GM12878 (cell line): ENCODE data around the gene TUBGCP3. TPM values are rescaled to one million over a fixed set of nuclear protein-coding genes. Genes with fewer than 3 reads are reported as not detected.
"Not testable (repeated sequence)": the region's sequence is repeated elsewhere in the genome, so short reads cannot be mapped to it uniquely, and the experiment has no call there.

Experiments
- ATAC-seq: fragments of 200-7000 bp; cut with Tn5 transposase; 3 replicates; pipeline ENCODE4 v1.9.1; 2020; ENCODE audit warnings: mild to moderate bottlenecking, moderate library complexity
- BruUV-seq: library from RNA; stranded (reverse); fragments of 400-500 nt; replicated peaks from 2 replicates; lab custom pipeline; 2021; lab: Mats Ljungman, UMichigan
- CTCF ChIA-PET: fragments of 300-600 bp; sonication (Branson Sonifier 250); formaldehyde crosslinking; extraction: SDS; loops from one replicate; lab custom pipeline; 2021; ENCODE audit warnings: inconsistent platforms; lab: Yijun Ruan, JAX
- POLR2A ChIA-PET: fragments of 350-600 bp; formaldehyde crosslinking; extraction: SDS; loops from one replicate; lab custom pipeline; 2021; ENCODE audit warnings: inconsistent platforms; lab: Charles Lee
- RAD21 ChIA-PET: fragments of 300-600 bp; sonication (Branson Sonifier 250); formaldehyde crosslinking; loops from one replicate; lab custom pipeline; 2023; ENCODE audit warnings: antibody characterized with exemption; ENCODE audit not compliant: unreplicated experiment; lab: Charles Lee
- SMC1A ChIA-PET: fragments of 300-600 bp; sonication (Branson Sonifier 250); formaldehyde crosslinking; loops from one replicate; lab custom pipeline; 2023; ENCODE audit not compliant: unreplicated experiment, uncharacterized antibody; lab: Charles Lee
- DNase-seq: peaks from one replicate; pipeline ENCODE4 v3.0.0-alpha.2; 2011; ENCODE audit warnings: low read depth, low spot score
- FAIRE-seq: peaks from 3 replicates; lab custom pipeline; 2011; peaks lifted over from hg19 to GRCh38; lab: Jason Lieb, UNC
- H2AFZ ChIP-seq: 2 replicates; pipeline ENCODE4 v1.6.0; 2011; ENCODE audit warnings: low read depth, low read length, control low read depth; ENCODE audit not compliant: control insufficient read depth
- H3K27ac ChIP-seq: 2 replicates; pipeline ENCODE4 v1.5.1; 2011; ENCODE audit warnings: control low read depth; ENCODE audit not compliant: control insufficient read depth, insufficient read depth
- H3K27me3 ChIP-seq, 2 experiments: replicated peaks in 1 of 2; 2 replicates each; pipeline versions ENCODE4 v1.6.0 to v1.6.1; 2011; ENCODE audit warnings: low read length in 1 of 2; ENCODE audit not compliant: control insufficient read depth in 2 of 2, insufficient read depth in 2 of 2
- H3K36me3 ChIP-seq, 2 experiments: 2 replicates each; pipeline ENCODE4 v1.5.1; 2011; ENCODE audit warnings: low read length in 1 of 2; ENCODE audit not compliant: control insufficient read depth in 2 of 2, insufficient read depth in 2 of 2
- H3K4me1 ChIP-seq: 2 replicates; pipeline ENCODE4 v1.6.1; 2011; ENCODE audit warnings: mild to moderate bottlenecking, low read length, moderate library complexity, mixed read lengths; ENCODE audit not compliant: control insufficient read depth, insufficient read depth
- H3K4me2 ChIP-seq: 2 replicates; pipeline ENCODE4 v1.6.0; 2011; ENCODE audit warnings: control low read depth; ENCODE audit not compliant: control insufficient read depth, insufficient read depth
- H3K4me3 ChIP-seq: fragments of 200-600 bp; sonication (generic); 2 replicates; pipeline ENCODE4 v1.5.1; 2016
- H3K79me2 ChIP-seq: 2 replicates; pipeline ENCODE4 v1.6.0; 2011; ENCODE audit warnings: low read length; ENCODE audit not compliant: control insufficient read depth, insufficient read depth
- H3K9ac ChIP-seq: 2 replicates; pipeline ENCODE4 v1.8.0; 2011; ENCODE audit warnings: low read length, control low read depth, mixed read lengths; ENCODE audit not compliant: control insufficient read depth, insufficient read depth
- H3K9me3 ChIP-seq: replicated peaks from 3 replicates; pipeline ENCODE4 v1.5.1; 2011; ENCODE audit warnings: mild to moderate bottlenecking, low read length; ENCODE audit not compliant: control insufficient read depth, insufficient read depth
- H4K20me1 ChIP-seq: 2 replicates; pipeline ENCODE4 v1.6.0; 2011; ENCODE audit not compliant: control insufficient read depth, insufficient read depth
- CBFB ChIP-seq: IDR thresholded peaks from 2 replicates; pipeline ENCODE4 v1.6.1; 2016; ENCODE audit warnings: antibody characterized with exemption, low read depth
- CEBPB ChIP-seq, 2 experiments: fragments of 150-350 bp in 1 of 2; IDR thresholded peaks; 2 replicates each; pipeline ENCODE4 v1.6.1; 2012 to 2014; ENCODE audit warnings: low read depth in 2 of 2, low read length in 2 of 2, borderline replicate concordance in 1 of 2, inconsistent platforms in 1 of 2
- RFX5 ChIP-seq: IDR thresholded peaks from 2 replicates; pipeline ENCODE4 v1.6.1; 2011; ENCODE audit warnings: low read depth, low read length, improper control_type of control experiment
- WGBS: methylation state at CpG from one replicate; pipeline ENCODE4 v1.1.6; 2016; ENCODE audit warnings: low lambda C conversion rate; ENCODE audit not compliant: insufficient replicate concordance, insufficient coverage; ENCODE audit errors: missing lambda C conversion rate; 5-methylcytosine and 5-hydroxymethylcytosine counted together
- in situ Hi-C: fragments of 300-500 bp; cut with MboI; formaldehyde crosslinking; loops from 9 replicates; pipeline ENCODE4 v1.14.3; 2018; ENCODE audit warnings: mixed read lengths
- intact Hi-C: fragments of 100-400 bp; cut with micrococcal nuclease; formaldehyde crosslinking; loops from one replicate; pipeline ENCODE4 v1.14.2; 2022; ENCODE audit not compliant: unreplicated experiment
- polyA plus RNA-seq, 11 experiments: library from polyadenylated mRNA; depleted of rRNA in 4 of 11; unstranded in 6 of 11; stranded (reverse) in 5 of 11; fragments of >200 nt; fragmentation: Nextera tagmentation in 4 of 11; fragmentation: Illumina TruSeq in 1 of 11; extraction: Ambion mirVana in 4 of 11; extraction: Trizol in 1 of 11; gene quantifications; 1 replicate in 1 of 11; 2 replicates in 10 of 11; pipeline versions ENCODE4 v1.2.1 to v1.2.3, GENCODE V29; 2011 to 2016; ENCODE audit warnings: inconsistent platforms in 2 of 11, missing spikeins in 2 of 11, low read depth in 1 of 11
- total RNA-seq, 4 experiments: library from RNA; depleted of rRNA in 3 of 4; stranded (reverse); fragments of >200 nt in 3 of 4; fragmentation: Illumina TruSeq in 1 of 4; extraction: Trizol in 1 of 4; gene quantifications; 2 replicates each; pipeline versions ENCODE4 v1.2.1 to v1.2.3, GENCODE V29; 2013 to 2021

The TUBGCP3 gene
- total and polyA plus RNA-seq, 10 of the 15 experiments (the other 5 are each of a cell fraction or from before 2014, with no cell fraction given): 4.0 to 34.0 (median 22.6) TPM

- WGBS: 100% methylated on average over 6 of the region's 6 CpGs
- no peaks in the 10 kb centered on the region for H4K20me1 ChIP-seq
- SMC1A ChIA-PET: no interaction called here
Observed at GRCh38 chr13:112489199-112489598, 98.8 kb downstream of the TUBGCP3 start.

DNA sequence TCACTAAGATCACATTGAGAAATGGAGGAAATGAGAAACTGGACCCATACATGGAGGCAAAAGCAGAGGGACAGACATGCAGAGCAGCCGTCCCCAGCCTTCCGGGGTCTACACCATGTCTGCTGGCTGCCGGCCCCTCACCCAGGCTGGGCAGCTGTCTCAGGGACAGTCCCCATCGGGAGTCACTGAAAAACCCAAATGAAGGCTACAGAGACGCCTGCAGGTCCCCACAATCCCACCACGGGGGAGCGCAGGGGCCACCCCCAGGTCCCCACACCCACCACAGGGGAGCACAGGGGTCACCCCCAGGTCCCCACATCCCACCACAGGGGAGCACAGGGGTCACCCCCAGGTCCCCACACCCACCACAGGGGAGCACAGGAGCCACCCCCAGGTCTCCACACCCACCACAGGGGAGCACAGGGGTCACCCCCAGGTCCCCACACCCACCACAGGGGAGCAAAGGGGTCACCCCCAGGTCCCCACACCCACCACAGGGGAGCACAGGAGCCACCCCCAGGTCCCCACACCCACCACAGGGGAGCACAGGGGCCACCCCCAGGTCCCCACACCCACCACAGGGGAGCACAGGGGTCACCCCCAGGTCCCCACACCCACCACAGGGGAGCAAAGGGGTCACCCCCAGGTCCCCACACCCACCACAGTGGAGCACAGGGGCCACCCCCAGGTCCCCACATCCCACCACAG, 99.5 kb downstream of the TUBGCP3 start:
- H3K79me2 ChIP-seq, CTCF ChIA-PET, RAD21 ChIA-PET, H3K27ac ChIP-seq, H3K9ac ChIP-seq, in situ Hi-C loops, POLR2A ChIA-PET, FAIRE-seq, BruUV-seq, DNase-seq, SMC1A ChIA-PET, intact Hi-C loops, H4K20me1 ChIP-seq, H3K36me3 ChIP-seq: not testable (repeated sequence)
- 75% methylated on average over 7 of the region's 7 CpGs for WGBS
- TF ChIP-seq CBFB: peak; percentile 23; the same call in 1 of the 2 replicates
- TF ChIP-seq, all 136 proteins: peak for 1; not testable (repeated sequence) for 135
- ATAC-seq, H3K4me2 ChIP-seq, H3K9me3 ChIP-seq, H3K4me1 ChIP-seq, H3K27me3 ChIP-seq, H2AFZ ChIP-seq, H3K4me3 ChIP-seq: not testable (repeated sequence)

More at GRCh38 chr13:112489199-112489598, 98.8 kb downstream of the TUBGCP3 start:
- TF ChIP-seq RFX5 (no peak), CEBPB (IDR thresholded peaks at IDR 0.05; ENCODE audit: borderline replicate concordance in 1 of 2, low read depth in 2 of 2, low read length in 2 of 2) (no peak)
- TF ChIP-seq, all 136 proteins: peak for 0
- intact Hi-C loops (no loop called here), in situ Hi-C loops (no loop called here)
- no TSS peak for BruUV-seq
- ChIA-PET POLR2A (no interaction called here), RAD21 (no interaction called here), CTCF (no interaction called here)
- no peak overlapping the region for H3K4me2 ChIP-seq
- H3K4me1 ChIP-seq: no peaks in the 10 kb centered on the region
- H3K9me3 ChIP-seq: no peaks in the 10 kb centered on the region
- H3K27me3 ChIP-seq: no peaks in the 10 kb centered on the region
- H3K27ac ChIP-seq: no peak overlapping the region
- H3K79me2 ChIP-seq: no peaks in the 10 kb centered on the region
- no peak for ATAC-seq
- H3K36me3 ChIP-seq: peaks cover 4 to 7% of the 10 kb centered on the region in 2 experiments; a peak in 3 of 4 replicates
- no peak for DNase-seq
- FAIRE-seq: no peak
- H3K4me3 ChIP-seq: no peak overlapping the region
- H2AFZ ChIP-seq: no peak overlapping the region
- H3K9ac ChIP-seq: no peak overlapping the region
